ENCODE data around the gene UBE2E3.
A peak's percentile ranks its signal among the peaks of the same experiment; 100 is the strongest.

Gene UBE2E3

DNA sequence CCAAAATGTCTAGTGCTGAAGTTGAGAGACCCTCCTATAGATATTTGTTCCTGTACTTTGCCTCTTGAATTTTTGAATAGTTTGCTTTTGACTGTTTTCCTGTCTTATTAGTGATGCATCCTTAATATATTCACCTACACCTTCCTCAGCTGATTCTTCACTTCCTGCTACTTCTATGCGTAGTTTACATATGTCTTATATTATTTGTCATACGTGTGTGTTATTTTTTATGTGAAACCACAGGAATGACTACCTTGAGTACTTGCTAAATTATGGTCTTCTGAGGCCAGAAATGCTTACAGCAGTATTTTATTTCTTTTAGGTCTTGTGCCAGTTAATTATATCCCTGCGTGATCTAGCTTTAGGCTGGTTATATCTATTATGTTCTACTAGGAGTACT lies 9.9 kb downstream of the UBE2E3 start:
- Histone ChIP-seq H3K9me3 (ENCODE audit: low read length) (no peaks in the 10 kb centered on the region), H3K36me3 (ENCODE audit: insufficient read depth, low read length) (peaks cover 20% of the 10 kb centered on the region; the same call in 1 of the 2 replicates), H3K9ac (ENCODE audit: low read length) (no peak overlapping the region), H2AFZ (ENCODE audit: low read length) (no peak overlapping the region), H4K20me1 (ENCODE audit: insufficient read depth, low read length) (no peaks in the 10 kb centered on the region; the same call in 1 of the 2 replicates), H3K4me2 (ENCODE audit: low read length) (no peak overlapping the region), H3F3A (ENCODE audit: insufficient read depth, low read length) (no peaks in the 10 kb centered on the region), H3K9me2 (ENCODE audit: low read depth, low read length) (no peaks in the 10 kb centered on the region), H3K27ac (ENCODE audit: low read depth, low read length, poor library complexity, severe bottlenecking) (no peak overlapping the region), H3K79me2 (ENCODE audit: insufficient read depth, low read length) (peaks cover 32% of the 10 kb centered on the region), H3K27me3 (ENCODE audit: insufficient read depth, low read length) (no peaks in the 10 kb centered on the region), H3K4me1 (ENCODE audit: insufficient read depth, low read length, severe bottlenecking) (peaks cover 9% of the 10 kb centered on the region), H3K4me3 (ENCODE audit: low read depth, low read length, poor library complexity, severe bottlenecking) (no peak overlapping the region)
- no peak for TF ChIP-seq EZH2 (IDR thresholded peaks at IDR 0.05; ENCODE audit: borderline replicate concordance, low read length)
- TF ChIP-seq, protein P1, sequence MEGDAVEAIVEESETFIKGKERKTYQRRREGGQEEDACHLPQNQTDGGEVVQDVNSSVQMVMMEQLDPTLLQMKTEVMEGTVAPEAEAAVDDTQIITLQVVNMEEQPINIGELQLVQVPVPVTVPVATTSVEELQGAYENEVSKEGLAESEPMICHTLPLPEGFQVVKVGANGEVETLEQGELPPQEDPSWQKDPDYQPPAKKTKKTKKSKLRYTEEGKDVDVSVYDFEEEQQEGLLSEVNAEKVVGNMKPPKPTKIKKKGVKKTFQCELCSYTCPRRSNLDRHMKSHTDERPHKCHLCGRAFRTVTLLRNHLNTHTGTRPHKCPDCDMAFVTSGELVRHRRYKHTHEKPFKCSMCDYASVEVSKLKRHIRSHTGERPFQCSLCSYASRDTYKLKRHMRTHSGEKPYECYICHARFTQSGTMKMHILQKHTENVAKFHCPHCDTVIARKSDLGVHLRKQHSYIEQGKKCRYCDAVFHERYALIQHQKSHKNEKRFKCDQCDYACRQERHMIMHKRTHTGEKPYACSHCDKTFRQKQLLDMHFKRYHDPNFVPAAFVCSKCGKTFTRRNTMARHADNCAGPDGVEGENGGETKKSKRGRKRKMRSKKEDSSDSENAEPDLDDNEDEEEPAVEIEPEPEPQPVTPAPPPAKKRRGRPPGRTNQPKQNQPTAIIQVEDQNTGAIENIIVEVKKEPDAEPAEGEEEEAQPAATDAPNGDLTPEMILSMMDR (IDR thresholded peaks at IDR 0.05; ENCODE audit: low read length): no peak

DNA sequence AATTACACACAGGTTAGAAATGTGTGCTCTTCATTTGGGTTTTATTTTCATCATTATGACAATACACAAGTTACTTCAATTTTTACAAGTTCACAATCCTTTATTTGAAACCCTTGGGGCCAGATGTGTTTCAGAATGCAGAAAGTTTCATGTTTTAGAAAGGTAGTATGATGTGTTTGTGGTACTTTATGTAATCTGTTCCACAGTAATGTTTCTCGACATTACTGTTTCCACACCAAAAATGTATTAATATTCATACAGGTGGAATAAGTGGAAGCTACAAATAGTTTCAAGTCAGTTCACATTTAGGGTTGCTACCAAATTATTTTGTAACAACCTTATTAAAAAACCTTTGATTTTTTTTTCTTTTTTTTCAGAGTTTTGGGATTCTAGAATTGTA lies 10.4 kb downstream of the UBE2E3 start:
- Histone ChIP-seq H3K4me3 (ENCODE audit: low read depth, low read length, poor library complexity, severe bottlenecking) (no peak overlapping the region), H3K36me3 (ENCODE audit: insufficient read depth, low read length) (peaks cover 20% of the 10 kb centered on the region; the same call in 1 of the 2 replicates), H2AFZ (ENCODE audit: low read length) (no peak overlapping the region), H3K9me2 (ENCODE audit: low read depth, low read length) (no peaks in the 10 kb centered on the region), H3K27me3 (ENCODE audit: insufficient read depth, low read length) (no peaks in the 10 kb centered on the region), H3K27ac (ENCODE audit: low read depth, low read length, poor library complexity, severe bottlenecking) (no peak overlapping the region), H3K79me2 (ENCODE audit: insufficient read depth, low read length) (peaks cover 32% of the 10 kb centered on the region), H3F3A (ENCODE audit: insufficient read depth, low read length) (no peaks in the 10 kb centered on the region), H3K4me2 (ENCODE audit: low read length) (no peak overlapping the region), H3K4me1 (ENCODE audit: insufficient read depth, low read length, severe bottlenecking) (peaks cover 5% of the 10 kb centered on the region), H3K9me3 (ENCODE audit: low read length) (no peaks in the 10 kb centered on the region), H3K9ac (ENCODE audit: low read length) (no peak overlapping the region), H4K20me1 (ENCODE audit: insufficient read depth, low read length) (no peaks in the 10 kb centered on the region; the same call in 1 of the 2 replicates)
- TF ChIP-seq EZH2 (IDR thresholded peaks at IDR 0.05; ENCODE audit: borderline replicate concordance, low read length): no peak
- TF ChIP-seq, protein P1 (IDR thresholded peaks at IDR 0.05; ENCODE audit: low read length): no peak

DNA sequence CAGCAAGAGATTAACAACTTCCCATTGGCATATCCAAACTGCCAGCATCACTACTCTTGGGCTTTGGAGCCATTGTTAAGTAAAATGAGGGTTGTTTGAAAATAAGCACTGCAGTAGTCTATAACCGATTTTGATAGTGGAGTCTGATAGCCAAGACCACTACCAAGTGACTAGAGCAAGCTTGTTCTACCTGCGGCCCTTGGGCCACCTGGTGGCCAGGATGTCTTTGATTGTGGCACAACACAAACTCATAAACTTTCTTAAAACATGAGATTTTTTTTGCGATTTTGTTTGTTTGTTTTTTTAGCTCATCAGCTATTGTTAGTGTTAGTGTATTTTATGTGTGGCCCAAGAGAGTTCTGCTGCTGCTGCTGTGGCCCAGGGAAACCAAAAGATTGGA lies 11.0 kb downstream of the UBE2E3 start:
- H3F3A ChIP-seq (ENCODE audit: insufficient read depth, low read length): no peaks in the 10 kb centered on the region
- H4K20me1 ChIP-seq (ENCODE audit: insufficient read depth, low read length): no peaks in the 10 kb centered on the region; the same call in 1 of the 2 replicates
- H3K27me3 ChIP-seq (ENCODE audit: insufficient read depth, low read length): no peaks in the 10 kb centered on the region
- H2AFZ ChIP-seq (ENCODE audit: low read length): no peak overlapping the region
- H3K36me3 ChIP-seq (ENCODE audit: insufficient read depth, low read length): peaks cover 20% of the 10 kb centered on the region; the same call in 1 of the 2 replicates
- H3K9me3 ChIP-seq (ENCODE audit: low read length): no peaks in the 10 kb centered on the region
- no peak overlapping the region for H3K4me2 ChIP-seq (ENCODE audit: low read length)
- H3K27ac ChIP-seq (ENCODE audit: low read depth, low read length, poor library complexity, severe bottlenecking): no peak overlapping the region
- H3K4me3 ChIP-seq (ENCODE audit: low read depth, low read length, poor library complexity, severe bottlenecking): no peak overlapping the region
- TF ChIP-seq EZH2 (IDR thresholded peaks at IDR 0.05; ENCODE audit: borderline replicate concordance, low read length): no peak
- TF ChIP-seq, protein P1 (IDR thresholded peaks at IDR 0.05; ENCODE audit: low read length): peak; percentile 24; the same call in 1 of the 2 replicates
- no peaks in the 10 kb centered on the region for H3K4me1 ChIP-seq (ENCODE audit: insufficient read depth, low read length, severe bottlenecking)
- no peaks in the 10 kb centered on the region for H3K9me2 ChIP-seq (ENCODE audit: low read depth, low read length)
- H3K79me2 ChIP-seq (ENCODE audit: insufficient read depth, low read length): peaks cover 27% of the 10 kb centered on the region
- H3K9ac ChIP-seq (ENCODE audit: low read length): no peak overlapping the region
